ENCODE measurements around the gene COMMD3.

GRCh38 chr10:22322641-22323160 is 6.5 kb downstream of the COMMD3 start:
- TF ChIP-seq CTCF (IDR thresholded peaks at IDR 0.05): no peak
- TF ChIP-seq EZH2 (IDR thresholded peaks at IDR 0.05; ENCODE audit: borderline replicate concordance, insufficient read depth, low read depth, low read length, poor library complexity, severe bottlenecking): no peak

Measured in B cell (primary cell).